Inflammatory macrophage treated with lipopolysaccharide for 1 hour (primary cell): Measurements from ENCODE around the gene CCDC69.
"Not testable (repeated sequence)": the region's sequence is repeated elsewhere in the genome, so short reads cannot be mapped to it uniquely, and the experiment has no call there.

ENCODE experiments used
- DNase-seq, 2 donors: peaks; one replicate each; pipeline ENCODE4 v3.0.0-alpha.2; 2020 to 2022

CCDC69 gene

GRCh38 chr5:151222054-151222789, 1.7 kb downstream of the CCDC69 start:
- no peak for DNase-seq

GRCh38 chr5:151221574-151221973, 2.3 kb downstream of the CCDC69 start:
- no peak for DNase-seq

- no peak for DNase-seq
These were observed 4.1 kb downstream of the CCDC69 start for GRCh38 chr5:151219789-151220188.

- DNase-seq: no peak
These were observed 4.8 kb downstream of the CCDC69 start for GRCh38 chr5:151219138-151219537.

- no peak for DNase-seq
These were observed 5.7 kb downstream of the CCDC69 start for GRCh38 chr5:151218177-151218576.

GRCh38 chr5:151216781-151217180, 7.1 kb downstream of the CCDC69 start:
- DNase-seq: no peak

GRCh38 chr5:151215546-151215880, 8.4 kb downstream of the CCDC69 start:
- no peak for DNase-seq

- DNase-seq: peak; percentile 94 to 96
These were observed 9.0 kb downstream of the CCDC69 start for GRCh38 chr5:151214614-151215545.

GRCh38 chr5:151213803-151214613, 9.9 kb downstream of the CCDC69 start:
- DNase-seq: peak; percentile 90 to 93

GRCh38 chr5:151212406-151212798, 11.5 kb downstream of the CCDC69 start:
- no peak for DNase-seq

- peak; percentile 75 to 87 for DNase-seq
These were observed 15.4 kb downstream of the CCDC69 start for GRCh38 chr5:151208481-151208914.

- DNase-seq: no peak
These were observed 18.5 kb downstream of the CCDC69 start for GRCh38 chr5:151205411-151205810.

- no peak for DNase-seq
These were observed 19.8 kb downstream of the CCDC69 start for GRCh38 chr5:151204051-151204450.

- peak; percentile 40 to 58 for DNase-seq
These were observed 21.3 kb downstream of the CCDC69 start for GRCh38 chr5:151202381-151203139.

- DNase-seq: no peak
These were observed 22.8 kb downstream of the CCDC69 start for GRCh38 chr5:151200913-151201595.

- DNase-seq: no peak
These were observed 24.2 kb downstream of the CCDC69 start for GRCh38 chr5:151199581-151200185.

- DNase-seq: no peak
These were observed 25.0 kb downstream of the CCDC69 start for GRCh38 chr5:151198861-151199260.

GRCh38 chr5:151197291-151197600, 26.6 kb downstream of the CCDC69 start:
- DNase-seq: not testable (repeated sequence)

GRCh38 chr5:151196556-151197290, 27.2 kb downstream of the CCDC69 start:
- DNase-seq: no peak

- peak; percentile 88 to 89 for DNase-seq
These were observed 28.3 kb downstream of the CCDC69 start for GRCh38 chr5:151195622-151196021.

GRCh38 chr5:151192626-151193025, 31.3 kb downstream of the CCDC69 start:
- no peak for DNase-seq
